MM.1S (cell line): ENCODE data around the gene TMX4.
"Not testable (repeated sequence)": the region's sequence is repeated elsewhere in the genome, so short reads cannot be mapped to it uniquely, and the experiment has no call there.

Experiments
- DNase-seq: peaks from one replicate; pipeline ENCODE4 v3.0.0-alpha.2; 2015
- H2AFZ ChIP-seq: fragments of 300-600 bp; sonication (generic); 2 replicates; pipeline ENCODE4 v1.6.0; 2016; ENCODE audit warnings: antibody characterized with exemption, low read length
- H3F3A ChIP-seq: fragments of 300-600 bp; sonication (generic); 2 replicates; pipeline ENCODE4 v1.6.1; 2016; ENCODE audit warnings: mild to moderate bottlenecking, antibody characterized with exemption, low read length, moderate library complexity, mixed read lengths; ENCODE audit not compliant: insufficient read depth
- H3K27ac ChIP-seq: fragments of 300-600 bp; sonication (generic); 2 replicates; pipeline ENCODE4 v1.5.1; 2016; ENCODE audit warnings: mild to moderate bottlenecking, low read length
- H3K27me3 ChIP-seq: fragments of 300-600 bp; sonication (generic); replicated peaks from 2 replicates; pipeline ENCODE4 v1.6.0; 2016; ENCODE audit warnings: low read length; ENCODE audit not compliant: insufficient read depth
- H3K36me3 ChIP-seq: fragments of 300-600 bp; sonication (generic); replicated peaks from 2 replicates; pipeline ENCODE4 v1.6.1; 2016; ENCODE audit warnings: mild to moderate bottlenecking, low read length, mixed read lengths; ENCODE audit not compliant: insufficient read depth
- H3K4me1 ChIP-seq: fragments of 300-600 bp; sonication (generic); 2 replicates; pipeline ENCODE4 v1.6.1; 2016; ENCODE audit warnings: low read length, mixed read lengths
- H3K4me2 ChIP-seq: fragments of 300-600 bp; sonication (generic); 2 replicates; pipeline ENCODE4 v1.6.0; 2016; ENCODE audit warnings: low read depth, low read length
- H3K4me3 ChIP-seq: fragments of 300-600 bp; sonication (generic); 2 replicates; pipeline ENCODE4 v1.5.1; 2016; ENCODE audit warnings: low read length, mixed read lengths
- H3K79me2 ChIP-seq: fragments of 300-600 bp; sonication (generic); 2 replicates; pipeline ENCODE4 v1.6.1; 2016; ENCODE audit warnings: mixed run types, low read length, mixed read lengths
- H3K9ac ChIP-seq: fragments of 300-600 bp; sonication (generic); 2 replicates; pipeline ENCODE4 v1.6.1; 2016; ENCODE audit warnings: low read length, mixed read lengths
- H3K9me2 ChIP-seq: fragments of 300-600 bp; sonication (generic); replicated peaks from 2 replicates; pipeline ENCODE4 v1.6.1; 2016; ENCODE audit warnings: mild to moderate bottlenecking, low read length, mixed read lengths; ENCODE audit not compliant: insufficient read depth
- H3K9me3 ChIP-seq: fragments of 300-600 bp; sonication (generic); replicated peaks from 2 replicates; pipeline ENCODE4 v1.6.1; 2016; ENCODE audit warnings: mild to moderate bottlenecking, low read length, mixed read lengths; ENCODE audit not compliant: insufficient read depth
- H4K20me1 ChIP-seq: fragments of 300-600 bp; sonication (generic); 2 replicates; pipeline ENCODE4 v1.6.1; 2016; ENCODE audit warnings: mild to moderate bottlenecking, low read length, moderate library complexity, mixed read lengths; ENCODE audit not compliant: insufficient read depth
- EZH2 ChIP-seq: fragments of 300-600 bp; sonication (generic); optimal IDR thresholded peaks from 2 replicates; pipeline ENCODE3; 2017; ENCODE audit warnings: low read depth, mild to moderate bottlenecking, antibody characterized with exemption, low read length, mixed read lengths
- EZH2phosphoT487 ChIP-seq: fragments of 300-600 bp; sonication (generic); IDR thresholded peaks from 2 replicates; pipeline ENCODE4 v1.6.1; 2018; ENCODE audit warnings: antibody characterized with exemption, low read length
- TF ChIP-seq, protein P1 (sequence below): fragments of 300-600 bp; sonication (generic); IDR thresholded peaks from 2 replicates; pipeline ENCODE4 v1.5.1; 2016; ENCODE audit warnings: antibody characterized with exemption, low read length, mixed read lengths

Gene TMX4

DNA sequence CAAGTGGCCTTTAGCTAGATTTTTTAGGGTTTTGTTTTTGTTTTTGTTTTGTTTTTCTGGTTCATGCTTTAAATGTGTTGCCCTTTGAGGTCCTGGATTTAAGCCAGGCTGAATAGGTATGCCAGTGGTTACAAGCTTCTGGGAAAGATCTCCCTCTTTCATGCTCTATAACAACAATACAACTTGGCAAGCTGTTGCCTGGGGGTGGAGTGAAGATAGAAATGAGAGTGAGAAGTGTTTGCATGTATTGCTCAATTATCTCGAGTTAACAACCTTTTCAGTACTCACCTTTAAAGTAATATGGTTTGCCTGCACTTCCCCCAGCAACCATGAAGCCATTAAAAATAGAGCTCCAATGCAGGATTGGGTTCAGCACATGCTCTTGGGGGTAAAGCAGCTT lies 60.1 kb downstream of the TMX4 start:
- no peaks in the 10 kb centered on the region for H4K20me1 ChIP-seq
- H3K79me2 ChIP-seq: no peaks in the 10 kb centered on the region
- H3K9me3 ChIP-seq: no peaks in the 10 kb centered on the region
- H3K4me1 ChIP-seq: no peaks in the 10 kb centered on the region
- DNase-seq: no peak
- H2AFZ ChIP-seq: no peak overlapping the region
- no peaks in the 10 kb centered on the region for H3K36me3 ChIP-seq
- H3K9me2 ChIP-seq: no peaks in the 10 kb centered on the region
- H3K4me3 ChIP-seq: no peak overlapping the region
- H3K27ac ChIP-seq: no peak overlapping the region
- H3F3A ChIP-seq: no peaks in the 10 kb centered on the region
- no peak for TF ChIP-seq EZH2phosphoT487
- TF ChIP-seq, protein P1, sequence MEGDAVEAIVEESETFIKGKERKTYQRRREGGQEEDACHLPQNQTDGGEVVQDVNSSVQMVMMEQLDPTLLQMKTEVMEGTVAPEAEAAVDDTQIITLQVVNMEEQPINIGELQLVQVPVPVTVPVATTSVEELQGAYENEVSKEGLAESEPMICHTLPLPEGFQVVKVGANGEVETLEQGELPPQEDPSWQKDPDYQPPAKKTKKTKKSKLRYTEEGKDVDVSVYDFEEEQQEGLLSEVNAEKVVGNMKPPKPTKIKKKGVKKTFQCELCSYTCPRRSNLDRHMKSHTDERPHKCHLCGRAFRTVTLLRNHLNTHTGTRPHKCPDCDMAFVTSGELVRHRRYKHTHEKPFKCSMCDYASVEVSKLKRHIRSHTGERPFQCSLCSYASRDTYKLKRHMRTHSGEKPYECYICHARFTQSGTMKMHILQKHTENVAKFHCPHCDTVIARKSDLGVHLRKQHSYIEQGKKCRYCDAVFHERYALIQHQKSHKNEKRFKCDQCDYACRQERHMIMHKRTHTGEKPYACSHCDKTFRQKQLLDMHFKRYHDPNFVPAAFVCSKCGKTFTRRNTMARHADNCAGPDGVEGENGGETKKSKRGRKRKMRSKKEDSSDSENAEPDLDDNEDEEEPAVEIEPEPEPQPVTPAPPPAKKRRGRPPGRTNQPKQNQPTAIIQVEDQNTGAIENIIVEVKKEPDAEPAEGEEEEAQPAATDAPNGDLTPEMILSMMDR: no peak
- no peak for TF ChIP-seq EZH2
- H3K9ac ChIP-seq: no peak overlapping the region
- no peak overlapping the region for H3K4me2 ChIP-seq
- H3K27me3 ChIP-seq: no peaks in the 10 kb centered on the region

DNA sequence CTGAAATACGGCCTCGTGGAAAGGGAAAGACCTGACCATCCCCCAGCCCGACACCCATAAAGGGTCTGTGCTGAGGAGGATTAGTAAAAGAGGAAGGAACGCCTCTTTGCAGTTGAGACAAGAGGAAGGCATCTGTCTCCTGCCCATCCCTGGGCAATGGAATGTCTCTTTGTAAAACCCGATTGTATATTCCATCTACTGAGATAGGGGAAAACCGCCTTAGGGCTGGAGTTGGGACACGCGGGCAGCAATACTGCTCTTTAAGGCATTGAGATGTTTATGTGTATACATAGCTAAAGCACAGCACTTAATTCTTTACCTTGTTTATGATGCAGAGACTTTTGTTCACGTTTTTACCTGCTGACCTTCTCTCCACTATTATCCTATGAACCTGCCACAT lies 63.0 kb downstream of the TMX4 start:
- not testable (repeated sequence) for H3K9ac ChIP-seq, H3K4me2 ChIP-seq, H3K79me2 ChIP-seq, H2AFZ ChIP-seq, H3K36me3 ChIP-seq, H3K27me3 ChIP-seq, H3K4me3 ChIP-seq, H3K27ac ChIP-seq, H3K9me2 ChIP-seq, H3K4me1 ChIP-seq, H4K20me1 ChIP-seq, DNase-seq, H3F3A ChIP-seq, H3K9me3 ChIP-seq

DNA sequence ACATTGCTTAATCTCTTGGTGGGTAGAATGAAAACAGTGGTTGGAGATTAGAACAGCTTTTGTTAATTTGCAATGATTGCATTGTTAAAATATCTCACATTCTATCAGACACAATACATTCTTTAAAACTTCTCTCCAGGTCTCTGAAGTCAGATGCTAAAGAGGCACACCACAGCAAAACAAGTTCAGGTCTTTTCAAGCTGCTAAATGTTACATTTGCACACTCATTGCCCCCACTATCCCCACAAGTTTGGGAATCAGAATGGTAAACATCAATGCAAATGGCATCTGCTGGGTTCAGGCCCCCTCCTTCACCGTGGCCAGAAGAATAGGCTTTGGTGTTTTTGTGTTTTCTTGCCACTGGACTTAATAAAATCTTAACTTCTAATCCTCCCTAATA lies 69.2 kb downstream of the TMX4 start:
- Histone ChIP-seq H3K9ac (no peak overlapping the region), H3K79me2 (no peaks in the 10 kb centered on the region), H3K9me2 (no peaks in the 10 kb centered on the region), H3K36me3 (no peaks in the 10 kb centered on the region), H3K4me1 (no peaks in the 10 kb centered on the region), H3K9me3 (no peaks in the 10 kb centered on the region), H3K4me3 (no peak overlapping the region), H3K4me2 (no peak overlapping the region), H4K20me1 (no peaks in the 10 kb centered on the region), H2AFZ (no peak overlapping the region), H3F3A (no peaks in the 10 kb centered on the region), H3K27ac (no peak overlapping the region), H3K27me3 (no peaks in the 10 kb centered on the region)
- TF ChIP-seq, protein P1: no peak
- TF ChIP-seq EZH2: no peak
- no peak for TF ChIP-seq EZH2phosphoT487
- DNase-seq: no peak

DNA sequence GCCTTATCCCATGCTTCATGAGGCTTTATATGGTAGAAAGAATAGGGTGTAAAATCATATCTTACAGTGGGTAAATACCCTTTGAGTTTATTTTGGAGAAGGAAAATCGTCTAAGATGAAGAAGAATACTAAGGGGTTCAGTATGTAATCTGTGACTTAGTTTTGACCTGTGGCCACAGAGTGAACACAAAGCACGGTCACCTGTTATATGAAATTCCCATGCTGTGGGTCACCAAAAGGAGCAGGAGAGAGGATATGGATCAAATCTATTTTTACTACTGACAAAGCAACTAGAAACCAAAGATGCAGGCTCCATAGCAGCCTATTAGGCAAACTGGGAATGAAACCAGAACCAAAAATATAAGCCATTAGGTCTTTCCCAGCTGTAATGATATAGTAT lies 75.7 kb downstream of the TMX4 start:
- H3K27ac ChIP-seq: no peak overlapping the region
- H3K4me1 ChIP-seq: no peaks in the 10 kb centered on the region
- H2AFZ ChIP-seq: no peak overlapping the region
- no peaks in the 10 kb centered on the region for H3K79me2 ChIP-seq
- H3F3A ChIP-seq: no peaks in the 10 kb centered on the region
- no peak for DNase-seq
- no peaks in the 10 kb centered on the region for H4K20me1 ChIP-seq
- H3K36me3 ChIP-seq: no peaks in the 10 kb centered on the region
- H3K9ac ChIP-seq: no peak overlapping the region
- H3K27me3 ChIP-seq: no peaks in the 10 kb centered on the region
- TF ChIP-seq, protein P1: no peak
- TF ChIP-seq EZH2 (no peak), EZH2phosphoT487 (no peak)
- no peak overlapping the region for H3K4me2 ChIP-seq
- H3K9me2 ChIP-seq: no peaks in the 10 kb centered on the region
- no peaks in the 10 kb centered on the region for H3K9me3 ChIP-seq
- H3K4me3 ChIP-seq: no peak overlapping the region
